SK-N-SH (cell line): Measurements from ENCODE around the gene PGM5. TPM values are rescaled to one million over a fixed set of nuclear protein-coding genes. Genes with fewer than 3 reads are reported as not detected.

ENCODE experiments used
- CTCF ChIA-PET: fragments of 300-600, 350-600 bp; formaldehyde crosslinking; extraction: SDS; loops from one replicate; lab custom pipeline; 2021; lab: Yijun Ruan, JAX
- POLR2A ChIA-PET: fragments of 350-600 bp; sonication (Branson Sonifier 250); formaldehyde crosslinking; extraction: SDS; loops from one replicate; lab custom pipeline; 2020; ENCODE audit warnings: antibody characterized with exemption, inconsistent platforms; lab: Yijun Ruan, JAX
- DNase-seq: peaks from one replicate; pipeline ENCODE4 v3.0.0; 2012
- H2AFZ ChIP-seq: fragments of 200-600 bp; sonication (generic); 2 replicates; pipeline ENCODE4 v1.8.1; 2016; ENCODE audit warnings: antibody characterized with exemption, mild to moderate bottlenecking, low read depth
- H3F3A ChIP-seq: fragments of 200-600 bp; sonication (generic); replicated peaks from 2 replicates; pipeline ENCODE3; 2016; ENCODE audit warnings: antibody characterized with exemption, mild to moderate bottlenecking; ENCODE audit not compliant: insufficient read depth
- H3K27ac ChIP-seq, 2 experiments: fragments of 200-500 bp in 1 of 2; fragments of 200-600 bp in 1 of 2; sonication (Bioruptor generic) in 1 of 2; sonication (generic), shearing (Covaris generic) in 1 of 2; 2 replicates each; pipeline versions ENCODE4 v1.5.1 to v1.6.1; 2014 to 2016; ENCODE audit warnings: low read depth in 2 of 2, inconsistent platforms in 1 of 2, low read length in 1 of 2, mild to moderate bottlenecking in 1 of 2, mixed read lengths in 1 of 2
- H3K27me3 ChIP-seq: fragments of 200-600 bp; sonication (generic), shearing (Covaris generic); 2 replicates; pipeline ENCODE4 v1.6.1; 2016; ENCODE audit warnings: mixed run types; ENCODE audit not compliant: insufficient read depth
- H3K36me3 ChIP-seq, 2 experiments: fragments of 200-500 bp in 1 of 2; fragments of 200-600 bp in 1 of 2; sonication (Bioruptor generic) in 1 of 2; sonication (generic) in 1 of 2; replicated peaks in 1 of 2; 2 replicates each; pipeline versions ENCODE3 to v1.5.1; 2014 to 2016; ENCODE audit warnings: low read length in 1 of 2, mild to moderate bottlenecking in 1 of 2; ENCODE audit not compliant: insufficient read depth in 2 of 2, control insufficient read depth in 1 of 2
- H3K4me1 ChIP-seq, 2 experiments: fragments of 200-500 bp in 1 of 2; fragments of 200-600 bp in 1 of 2; sonication (Bioruptor generic) in 1 of 2; sonication (generic), shearing (Covaris generic) in 1 of 2; 2 replicates each; pipeline versions ENCODE4 v1.5.1 to v1.6.1; 2014 to 2016; ENCODE audit warnings: low read depth in 1 of 2, low read length in 1 of 2, mixed run types in 1 of 2; ENCODE audit not compliant: insufficient read depth in 2 of 2, control insufficient read depth in 1 of 2
- H3K4me2 ChIP-seq: fragments of 200-600 bp; sonication (generic), shearing (Covaris generic); 2 replicates; pipeline ENCODE4 v1.6.1; 2017; ENCODE audit warnings: mixed run types
- H3K4me3 ChIP-seq, 2 experiments: fragments of 200-500 bp in 1 of 2; fragments of 200-600 bp in 1 of 2; sonication (Bioruptor generic) in 1 of 2; sonication (generic), shearing (Covaris generic) in 1 of 2; 2 replicates each; pipeline versions ENCODE4 v1.5.1 to v1.8.1; 2014 to 2016; ENCODE audit warnings: low read depth in 2 of 2, inconsistent platforms in 1 of 2, low read length in 1 of 2, mild to moderate bottlenecking in 1 of 2, mixed read lengths in 1 of 2, moderate library complexity in 1 of 2
- H3K79me2 ChIP-seq: fragments of 200-600 bp; sonication (generic); 2 replicates; pipeline ENCODE4 v1.8.1; 2017; ENCODE audit warnings: mild to moderate bottlenecking; ENCODE audit not compliant: insufficient read depth
- H3K9ac ChIP-seq: fragments of 200-600 bp; sonication (generic); 2 replicates; pipeline ENCODE4 v1.6.1; 2017; ENCODE audit warnings: mixed run types
- H3K9me2 ChIP-seq: fragments of 200-600 bp; sonication (generic); 2 replicates; pipeline ENCODE4 v1.6.1; 2017; ENCODE audit warnings: mixed run types
- H3K9me3 ChIP-seq: fragments of 200-600 bp; sonication (generic); 2 replicates; pipeline ENCODE4 v1.6.1; 2017; ENCODE audit warnings: mixed run types, mild to moderate bottlenecking, moderate library complexity
- H4K20me1 ChIP-seq: fragments of 200-600 bp; sonication (generic); 2 replicates; pipeline ENCODE4 v1.6.1; 2017; ENCODE audit warnings: mild to moderate bottlenecking, mixed run types; ENCODE audit not compliant: insufficient read depth
- ELF1 ChIP-seq: IDR thresholded peaks from 2 replicates; pipeline ENCODE4 v1.4.0; 2012
- FOSL2 ChIP-seq: IDR thresholded peaks from 2 replicates; pipeline ENCODE4 v1.4.0; 2012; ENCODE audit warnings: low read depth, mild to moderate bottlenecking, moderate library complexity, borderline replicate concordance
- GABPA ChIP-seq: IDR thresholded peaks from 2 replicates; pipeline ENCODE4 v1.4.0; 2012; ENCODE audit warnings: low read depth, mild to moderate bottlenecking
- GATA2 ChIP-seq: sonication (generic); formaldehyde crosslinking; IDR thresholded peaks from 2 replicates; pipeline ENCODE4 v1.5.0; 2020; ENCODE audit warnings: mild to moderate bottlenecking, missing genetic modification reagents
- NFIC ChIP-seq: IDR thresholded peaks from 2 replicates; pipeline ENCODE4 v1.4.0; 2012; ENCODE audit warnings: borderline replicate concordance
- NRF1 ChIP-seq: IDR thresholded peaks from 2 replicates; pipeline ENCODE4 v1.6.1; 2012; ENCODE audit warnings: low read depth, mild to moderate bottlenecking, low read length
- PBX3 ChIP-seq: IDR thresholded peaks from 2 replicates; pipeline ENCODE4; 2012
- POLR2AphosphoS5 ChIP-seq: IDR thresholded peaks from 2 replicates; pipeline ENCODE4 v1.6.1; 2012; ENCODE audit warnings: low read depth, low read length
- SIN3A ChIP-seq: IDR thresholded peaks from 2 replicates; pipeline ENCODE4 v1.6.1; 2012; ENCODE audit warnings: low read depth, mild to moderate bottlenecking, low read length, moderate library complexity, borderline replicate concordance
- SMC3 ChIP-seq: IDR thresholded peaks from 2 replicates; pipeline ENCODE4 v1.6.1; 2012; ENCODE audit warnings: low read depth, low read length, improper control_type of control experiment
- TCF12 ChIP-seq: IDR thresholded peaks from 2 replicates; pipeline ENCODE4 v1.4.0; 2012
- TEAD4 ChIP-seq: IDR thresholded peaks from 2 replicates; pipeline ENCODE4 v1.4.0; 2012; ENCODE audit warnings: mild to moderate bottlenecking, borderline replicate concordance; ENCODE audit not compliant: insufficient read depth
- WGBS: methylation state at CpG from one replicate; pipeline ENCODE4 v1.1.6; 2017; ENCODE audit warnings: low lambda C conversion rate; 5-methylcytosine and 5-hydroxymethylcytosine counted together
- polyA plus RNA-seq, 3 experiments: library from polyadenylated mRNA; depleted of rRNA; stranded (reverse); fragments of >200 nt; gene quantifications; 2 replicates each; pipeline ENCODE4 v1.2.3, GENCODE V29; 2012
- TF ChIP-seq, protein P1 (sequence below): IDR thresholded peaks from 2 replicates; pipeline ENCODE4 v1.4.0; 2012; ENCODE audit warnings: low read depth
- TF ChIP-seq, protein P2 (sequence below): fragments of 150-350 bp; IDR thresholded peaks from 2 replicates; pipeline ENCODE4 v1.6.1; 2017; ENCODE audit warnings: antibody characterized with exemption, low read length, low read depth, borderline replicate concordance
- TF ChIP-seq, protein P3 (sequence below): IDR thresholded peaks from 2 replicates; pipeline ENCODE4 v1.6.1; 2012; ENCODE audit warnings: mild to moderate bottlenecking, low read depth, low read length, moderate library complexity
- TF ChIP-seq, protein P4 (sequence below): fragments of 150-350 bp; IDR thresholded peaks from 2 replicates; pipeline ENCODE4 v1.6.1; 2016; ENCODE audit warnings: mild to moderate bottlenecking, low read depth, low read length

The PGM5 gene
- polyA plus RNA-seq, 1 of the 3 experiments (the other 2 are of a cell fraction), result not detected

GRCh38 chr9:68488126-68488525 lies 131.7 kb downstream of the PGM5 start:
- TF ChIP-seq, protein P1, sequence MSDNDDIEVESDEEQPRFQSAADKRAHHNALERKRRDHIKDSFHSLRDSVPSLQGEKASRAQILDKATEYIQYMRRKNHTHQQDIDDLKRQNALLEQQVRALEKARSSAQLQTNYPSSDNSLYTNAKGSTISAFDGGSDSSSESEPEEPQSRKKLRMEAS, result no peak
- TF ChIP-seq SIN3A, result no peak
- TF ChIP-seq ELF1, result no peak
- TF ChIP-seq TEAD4, result no peak
- no peak for TF ChIP-seq SMC3
- no peak for TF ChIP-seq FOSL2
- TF ChIP-seq, protein P2, sequence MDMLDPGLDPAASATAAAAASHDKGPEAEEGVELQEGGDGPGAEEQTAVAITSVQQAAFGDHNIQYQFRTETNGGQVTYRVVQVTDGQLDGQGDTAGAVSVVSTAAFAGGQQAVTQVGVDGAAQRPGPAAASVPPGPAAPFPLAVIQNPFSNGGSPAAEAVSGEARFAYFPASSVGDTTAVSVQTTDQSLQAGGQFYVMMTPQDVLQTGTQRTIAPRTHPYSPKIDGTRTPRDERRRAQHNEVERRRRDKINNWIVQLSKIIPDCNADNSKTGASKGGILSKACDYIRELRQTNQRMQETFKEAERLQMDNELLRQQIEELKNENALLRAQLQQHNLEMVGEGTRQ, result no peak
- no peak for TF ChIP-seq NFIC
- Histone ChIP-seq H3K27me3 (no peaks in the 10 kb centered on the region), H2AFZ (no peak overlapping the region), H3K9me3 (no peaks in the 10 kb centered on the region), H3K4me2 (no peak overlapping the region), H3F3A (no peaks in the 10 kb centered on the region), H3K79me2 (no peaks in the 10 kb centered on the region), H3K27ac (no peak overlapping the region), H3K4me1 (no peaks in the 10 kb centered on the region), H3K9me2 (no peaks in the 10 kb centered on the region), H4K20me1 (no peaks in the 10 kb centered on the region), H3K36me3 (no peaks in the 10 kb centered on the region), H3K9ac (no peak overlapping the region), H3K4me3 (no peak overlapping the region)
- DNase-seq, result no peak
- 5% methylated on average over 2 of the region's 2 CpGs for WGBS
- ChIA-PET CTCF (no interaction called here), POLR2A (no interaction called here)

GRCh38 chr9:68489646-68490045 lies 133.2 kb downstream of the PGM5 start:
- Histone ChIP-seq H3F3A (no peaks in the 10 kb centered on the region), H3K9me3 (no peaks in the 10 kb centered on the region), H3K27me3 (no peaks in the 10 kb centered on the region), H3K27ac (no peak overlapping the region), H3K4me1 (no peaks in the 10 kb centered on the region), H3K4me2 (no peak overlapping the region), H2AFZ (no peak overlapping the region), H3K9ac (no peak overlapping the region), H3K36me3 (no peaks in the 10 kb centered on the region), H3K79me2 (no peaks in the 10 kb centered on the region), H3K4me3 (no peak overlapping the region), H3K9me2 (no peaks in the 10 kb centered on the region), H4K20me1 (no peaks in the 10 kb centered on the region)
- CTCF ChIA-PET, result no interaction called here
- DNase-seq, result no peak
- 14% methylated on average over 4 of the region's 4 CpGs for WGBS
- TF ChIP-seq SIN3A (no peak), PBX3 (no peak), GATA2 (CRISPR knock-in tag) (no peak)
- POLR2A ChIA-PET, result no interaction called here

DNA sequence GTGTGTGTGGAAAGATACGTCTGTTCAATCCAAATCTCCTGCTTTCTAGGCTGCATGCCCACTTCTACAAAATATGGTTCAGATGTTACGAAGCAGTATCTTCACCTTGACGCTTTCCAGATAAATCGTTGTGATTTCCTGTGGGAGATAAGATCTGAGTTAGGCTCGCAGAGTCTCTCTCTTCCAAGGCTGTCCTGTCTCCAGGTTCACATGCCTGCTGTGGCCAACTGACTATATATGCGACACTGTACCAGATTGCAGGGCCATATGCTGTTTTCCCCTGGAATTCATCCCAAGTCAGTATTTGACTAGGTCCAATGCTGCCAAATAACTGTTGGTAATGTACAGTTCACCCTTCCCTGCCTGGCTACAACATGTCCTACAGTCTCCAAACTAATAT lies 136.4 kb downstream of the PGM5 start:
- no peak overlapping the region for H2AFZ ChIP-seq
- no peak overlapping the region for H3K9ac ChIP-seq
- no peak overlapping the region for H3K4me3 ChIP-seq
- H3K79me2 ChIP-seq, result no peaks in the 10 kb centered on the region
- no peaks in the 10 kb centered on the region for H4K20me1 ChIP-seq
- no peak overlapping the region for H3K27ac ChIP-seq
- POLR2A ChIA-PET, result no interaction called here
- H3K36me3 ChIP-seq, result no peaks in the 10 kb centered on the region
- no peak overlapping the region for H3K4me2 ChIP-seq
- H3F3A ChIP-seq, result no peaks in the 10 kb centered on the region
- H3K4me1 ChIP-seq, result no peaks in the 10 kb centered on the region
- no peaks in the 10 kb centered on the region for H3K9me2 ChIP-seq
- H3K27me3 ChIP-seq, result no peaks in the 10 kb centered on the region
- H3K9me3 ChIP-seq, result no peaks in the 10 kb centered on the region
- 1% methylated on average over 6 of the region's 6 CpGs for WGBS
- TF ChIP-seq, protein P3, sequence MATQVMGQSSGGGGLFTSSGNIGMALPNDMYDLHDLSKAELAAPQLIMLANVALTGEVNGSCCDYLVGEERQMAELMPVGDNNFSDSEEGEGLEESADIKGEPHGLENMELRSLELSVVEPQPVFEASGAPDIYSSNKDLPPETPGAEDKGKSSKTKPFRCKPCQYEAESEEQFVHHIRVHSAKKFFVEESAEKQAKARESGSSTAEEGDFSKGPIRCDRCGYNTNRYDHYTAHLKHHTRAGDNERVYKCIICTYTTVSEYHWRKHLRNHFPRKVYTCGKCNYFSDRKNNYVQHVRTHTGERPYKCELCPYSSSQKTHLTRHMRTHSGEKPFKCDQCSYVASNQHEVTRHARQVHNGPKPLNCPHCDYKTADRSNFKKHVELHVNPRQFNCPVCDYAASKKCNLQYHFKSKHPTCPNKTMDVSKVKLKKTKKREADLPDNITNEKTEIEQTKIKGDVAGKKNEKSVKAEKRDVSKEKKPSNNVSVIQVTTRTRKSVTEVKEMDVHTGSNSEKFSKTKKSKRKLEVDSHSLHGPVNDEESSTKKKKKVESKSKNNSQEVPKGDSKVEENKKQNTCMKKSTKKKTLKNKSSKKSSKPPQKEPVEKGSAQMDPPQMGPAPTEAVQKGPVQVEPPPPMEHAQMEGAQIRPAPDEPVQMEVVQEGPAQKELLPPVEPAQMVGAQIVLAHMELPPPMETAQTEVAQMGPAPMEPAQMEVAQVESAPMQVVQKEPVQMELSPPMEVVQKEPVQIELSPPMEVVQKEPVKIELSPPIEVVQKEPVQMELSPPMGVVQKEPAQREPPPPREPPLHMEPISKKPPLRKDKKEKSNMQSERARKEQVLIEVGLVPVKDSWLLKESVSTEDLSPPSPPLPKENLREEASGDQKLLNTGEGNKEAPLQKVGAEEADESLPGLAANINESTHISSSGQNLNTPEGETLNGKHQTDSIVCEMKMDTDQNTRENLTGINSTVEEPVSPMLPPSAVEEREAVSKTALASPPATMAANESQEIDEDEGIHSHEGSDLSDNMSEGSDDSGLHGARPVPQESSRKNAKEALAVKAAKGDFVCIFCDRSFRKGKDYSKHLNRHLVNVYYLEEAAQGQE, result no peak
- TF ChIP-seq TCF12 (no peak), SMC3 (no peak), GABPA (no peak), NRF1 (no peak), POLR2AphosphoS5 (no peak)
- TF ChIP-seq, protein P4, sequence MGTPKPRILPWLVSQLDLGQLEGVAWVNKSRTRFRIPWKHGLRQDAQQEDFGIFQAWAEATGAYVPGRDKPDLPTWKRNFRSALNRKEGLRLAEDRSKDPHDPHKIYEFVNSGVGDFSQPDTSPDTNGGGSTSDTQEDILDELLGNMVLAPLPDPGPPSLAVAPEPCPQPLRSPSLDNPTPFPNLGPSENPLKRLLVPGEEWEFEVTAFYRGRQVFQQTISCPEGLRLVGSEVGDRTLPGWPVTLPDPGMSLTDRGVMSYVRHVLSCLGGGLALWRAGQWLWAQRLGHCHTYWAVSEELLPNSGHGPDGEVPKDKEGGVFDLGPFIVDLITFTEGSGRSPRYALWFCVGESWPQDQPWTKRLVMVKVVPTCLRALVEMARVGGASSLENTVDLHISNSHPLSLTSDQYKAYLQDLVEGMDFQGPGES, result no peak
- TF ChIP-seq, all 33 proteins: peak for 0
- CTCF ChIA-PET, result interaction anchor here (2.3 kb wide), 1 partner anchor 15 kb away, joined by 8 read pairs; no protein-coding TSS in a partner anchor
- no peak for DNase-seq
